Measurements from ENCODE around the gene IL17F. TPM values are rescaled to one million over a fixed set of nuclear protein-coding genes. Genes with fewer than 3 reads are reported as not detected.

Gene IL17F
- total RNA-seq, 4 donors from 2014 or later, result not detected

DNA sequence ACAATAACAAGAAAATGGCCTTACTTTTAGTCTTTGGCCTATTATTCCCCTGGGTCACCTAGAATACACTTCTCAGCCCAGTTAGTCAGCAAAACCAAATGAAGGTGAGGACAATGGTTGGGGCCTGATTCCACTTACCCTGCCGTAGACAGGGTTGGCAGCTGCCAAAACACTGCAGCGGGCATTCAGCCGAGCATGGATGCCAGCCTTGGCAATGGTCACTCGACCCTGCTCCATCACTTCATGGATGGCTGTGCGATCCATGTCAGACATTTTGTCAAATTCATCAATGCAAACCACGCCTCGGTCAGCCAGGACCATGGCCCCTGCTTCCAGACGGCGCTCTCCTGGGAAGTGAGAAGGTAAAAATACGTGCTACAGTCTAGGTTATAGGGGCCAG is 31.8 kb upstream of the IL17F start:
- no peak for DNase-seq
- H3K36me3 ChIP-seq, result peaks cover 16 to 51% of the 10 kb centered on the region in 2 donors
- 92% methylated on average over 10 of the region's 10 CpGs for WGBS, 2 donors
- no peaks in the 10 kb centered on the region for H3K4me1 ChIP-seq
- intact Hi-C loops (cut with DNase I), result no loop called here
- TF ChIP-seq, protein P1, sequence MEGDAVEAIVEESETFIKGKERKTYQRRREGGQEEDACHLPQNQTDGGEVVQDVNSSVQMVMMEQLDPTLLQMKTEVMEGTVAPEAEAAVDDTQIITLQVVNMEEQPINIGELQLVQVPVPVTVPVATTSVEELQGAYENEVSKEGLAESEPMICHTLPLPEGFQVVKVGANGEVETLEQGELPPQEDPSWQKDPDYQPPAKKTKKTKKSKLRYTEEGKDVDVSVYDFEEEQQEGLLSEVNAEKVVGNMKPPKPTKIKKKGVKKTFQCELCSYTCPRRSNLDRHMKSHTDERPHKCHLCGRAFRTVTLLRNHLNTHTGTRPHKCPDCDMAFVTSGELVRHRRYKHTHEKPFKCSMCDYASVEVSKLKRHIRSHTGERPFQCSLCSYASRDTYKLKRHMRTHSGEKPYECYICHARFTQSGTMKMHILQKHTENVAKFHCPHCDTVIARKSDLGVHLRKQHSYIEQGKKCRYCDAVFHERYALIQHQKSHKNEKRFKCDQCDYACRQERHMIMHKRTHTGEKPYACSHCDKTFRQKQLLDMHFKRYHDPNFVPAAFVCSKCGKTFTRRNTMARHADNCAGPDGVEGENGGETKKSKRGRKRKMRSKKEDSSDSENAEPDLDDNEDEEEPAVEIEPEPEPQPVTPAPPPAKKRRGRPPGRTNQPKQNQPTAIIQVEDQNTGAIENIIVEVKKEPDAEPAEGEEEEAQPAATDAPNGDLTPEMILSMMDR (IDR thresholded peaks at IDR 0.05), result no peak
- no peak for TF ChIP-seq POLR2A (IDR thresholded peaks at IDR 0.05)
- H3K9me3 ChIP-seq, result no peaks in the 10 kb centered on the region
- H3K4me3 ChIP-seq (replicated peaks in 1 of 3), result no peak overlapping the region
- no peaks in the 10 kb centered on the region for H3K27me3 ChIP-seq
- no peak overlapping the region for H3K27ac ChIP-seq

DNA sequence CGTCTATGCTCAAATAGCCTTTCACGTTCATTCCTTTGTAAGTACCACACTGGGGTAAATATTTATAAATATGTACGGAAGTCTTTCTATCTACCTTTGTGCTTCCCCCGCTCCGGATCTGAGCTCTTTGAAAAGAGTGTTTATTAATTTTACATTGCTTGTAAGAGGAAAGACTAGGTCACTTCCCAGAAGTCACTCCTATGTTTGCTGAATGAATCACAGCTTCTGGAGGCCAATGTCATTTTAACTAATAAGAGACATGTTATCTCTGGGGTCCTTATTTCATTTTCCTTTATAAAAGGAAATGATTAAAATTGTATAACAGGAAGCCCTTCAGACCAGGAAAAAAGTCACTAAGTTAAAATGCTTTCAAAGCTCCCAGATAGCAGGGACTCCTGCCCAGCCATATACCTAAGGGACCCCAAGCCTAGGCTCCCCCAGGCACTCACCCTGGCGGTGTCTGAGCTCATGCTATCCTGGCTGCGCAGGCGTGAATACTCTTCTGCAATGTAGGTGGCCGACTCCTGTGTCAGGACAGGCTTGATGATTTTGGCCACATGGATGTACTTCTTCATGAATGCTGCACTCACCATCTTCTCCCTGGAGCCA is 27.7 kb upstream of the IL17F start:
- Histone ChIP-seq H3K4me1 (no peaks in the 10 kb centered on the region), H3K36me3 (peaks cover 24 to 43% of the 10 kb centered on the region in 2 donors), H3K4me3 (replicated peaks in 1 of 3) (no peak overlapping the region), H3K27ac (no peak overlapping the region), H3K27me3 (no peaks in the 10 kb centered on the region), H3K9me3 (no peaks in the 10 kb centered on the region)
- no peak for TF ChIP-seq POLR2A (IDR thresholded peaks at IDR 0.05)
- TF ChIP-seq, protein P1 (IDR thresholded peaks at IDR 0.05), result no peak
- 88 to 93% methylated on average over 9 of the region's 9 CpGs for WGBS, 2 donors
- DNase-seq, result no peak
- intact Hi-C loops (cut with DNase I), result no loop called here

DNA sequence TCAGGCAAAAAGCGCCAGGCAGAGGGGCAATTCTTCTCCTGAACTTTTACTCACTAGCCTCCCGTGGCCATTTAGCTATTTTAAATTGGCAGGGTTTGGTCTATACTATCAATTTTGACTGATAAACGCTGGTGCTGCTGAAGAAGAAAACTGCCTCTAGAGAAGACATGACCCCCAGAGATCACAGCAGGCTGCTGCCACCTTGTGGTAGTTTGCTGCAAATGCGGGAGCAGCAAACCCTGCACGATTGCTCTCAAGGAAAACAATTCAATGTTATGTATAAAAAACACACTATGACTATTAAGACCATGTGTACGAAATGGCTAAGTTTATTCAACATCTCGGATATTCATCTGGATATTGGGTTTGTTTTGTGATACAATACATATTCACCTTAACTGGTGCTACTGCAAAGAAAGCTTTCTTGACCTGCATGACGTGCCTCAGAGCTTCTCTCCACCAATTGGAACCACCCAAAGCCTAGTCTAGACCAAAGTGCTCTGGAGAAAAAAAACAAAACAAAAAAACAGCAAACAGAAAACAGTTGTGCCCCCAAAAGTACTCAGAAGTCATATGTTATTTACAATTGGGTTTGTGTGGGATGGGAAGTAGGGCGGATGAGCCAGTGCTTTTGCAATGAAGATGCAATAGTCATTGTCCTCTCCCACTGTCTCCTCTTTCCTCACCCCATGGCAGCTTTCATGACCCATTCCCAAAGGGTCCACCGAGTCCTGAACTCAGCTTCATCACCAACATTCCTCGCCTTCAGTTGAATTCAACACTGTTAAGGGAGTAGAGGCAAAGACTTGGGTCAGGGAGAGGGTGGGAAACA is 19.6 kb upstream of the IL17F start:
- H3K27ac ChIP-seq, result no peak overlapping the region
- intact Hi-C loops (cut with DNase I), result no loop called here
- DNase-seq, result peak; percentile 50 to 66

DNA sequence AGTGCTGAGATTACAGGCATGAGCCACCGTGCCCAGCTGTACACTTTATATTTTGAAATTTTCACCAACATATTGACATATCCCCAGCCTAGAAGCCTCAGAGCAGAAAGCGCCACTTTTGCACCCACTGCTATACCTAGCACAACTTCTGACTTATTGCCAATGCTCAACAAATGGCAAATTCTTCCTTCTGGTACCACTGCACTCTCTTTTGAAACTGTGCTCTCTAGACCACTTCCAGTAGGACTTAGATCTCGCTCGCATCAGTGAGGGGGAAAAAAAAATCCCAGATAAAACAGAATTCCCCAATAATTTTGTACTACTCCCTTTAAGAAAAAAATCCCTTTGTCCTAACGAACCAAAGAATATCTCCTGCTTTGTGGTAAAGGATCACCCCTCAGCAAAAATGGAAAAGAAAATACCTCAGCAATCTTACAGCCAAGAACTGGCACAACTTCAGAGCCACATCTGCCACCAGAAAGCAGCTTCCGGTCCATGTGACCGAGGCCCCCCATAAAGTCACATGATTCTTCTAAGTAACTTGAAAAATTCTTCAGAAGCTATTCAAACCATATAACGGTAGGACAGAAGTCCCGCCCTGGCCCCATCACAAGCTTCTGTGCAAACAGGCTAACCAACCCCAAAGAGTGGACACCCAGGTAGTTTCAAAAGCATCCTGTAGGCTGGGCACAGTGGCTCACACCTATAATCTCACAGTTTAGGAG is 18.5 kb upstream of the IL17F start:
- Histone ChIP-seq H3K4me1 (no peaks in the 10 kb centered on the region), H3K36me3 (peaks cover 9 to 21% of the 10 kb centered on the region in 2 donors), H3K27me3 (no peaks in the 10 kb centered on the region), H3K9me3 (no peaks in the 10 kb centered on the region), H3K27ac (no peak overlapping the region), H3K4me3 (replicated peaks in 1 of 3) (no peak overlapping the region)
- WGBS, 2 donors, result 86 to 96% methylated on average over 9 of the region's 9 CpGs
- TF ChIP-seq, protein P1 (IDR thresholded peaks at IDR 0.05), result no peak
- TF ChIP-seq POLR2A (IDR thresholded peaks at IDR 0.05), result no peak
- no peak for DNase-seq
- intact Hi-C loops (cut with DNase I), result no loop called here

More for the DNA sequence above, 19.6 kb upstream of the IL17F start:
- H3K36me3 ChIP-seq, result peaks cover 21 to 29% of the 10 kb centered on the region in 2 donors
- H3K9me3 ChIP-seq, result no peaks in the 10 kb centered on the region
- no peaks in the 10 kb centered on the region for H3K27me3 ChIP-seq
- H3K4me3 ChIP-seq (replicated peaks in 1 of 3), result no peak overlapping the region
- 51 to 53% methylated on average over 11 of the region's 11 CpGs for WGBS, 2 donors
- TF ChIP-seq, protein P1 (IDR thresholded peaks at IDR 0.05), result peak; percentile 77 to 97 (median 82)
- no peak for TF ChIP-seq POLR2A (IDR thresholded peaks at IDR 0.05)
- no peaks in the 10 kb centered on the region for H3K4me1 ChIP-seq

Measured in thyroid gland (tissue), 4 donors.